Measurements from ENCODE around the gene COL15A1. TPM values are rescaled to one million over a fixed set of nuclear protein-coding genes. Genes with fewer than 3 reads are reported as not detected.
A peak's percentile ranks its signal among the peaks of the same experiment; 100 is the strongest.

Gene COL15A1
- total RNA-seq, 6 experiments from 2014 or later = 0.20 to 0.50 (median 0.32) TPM

DNA sequence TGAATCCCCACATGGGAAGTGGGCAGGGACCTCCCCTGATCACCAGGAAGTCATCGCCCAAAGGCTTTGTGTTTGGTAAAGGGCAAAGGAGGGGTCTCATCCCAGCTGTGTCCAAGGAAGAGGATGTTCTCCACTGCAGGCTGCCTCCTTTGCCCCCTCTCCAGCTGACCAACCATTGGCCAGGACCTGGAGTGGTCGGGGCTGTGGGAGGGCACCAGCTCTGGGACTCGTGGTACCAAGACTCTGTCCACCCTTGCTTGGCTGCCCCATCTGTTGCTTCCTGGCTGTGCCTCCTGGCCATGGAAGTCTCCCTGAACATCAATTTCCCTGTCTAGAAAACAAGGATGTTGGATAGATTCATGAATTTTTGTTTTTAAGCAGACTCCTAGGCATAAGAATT, 34.1 kb downstream of the COL15A1 start:
- Mint-ChIP-seq H3K27ac (no peak overlapping the region), H3K4me1 (ENCODE audit: low read depth) (peaks cover 6% of the 10 kb centered on the region), H3K4me3 (no peak overlapping the region), H3K36me3 (ENCODE audit: low read depth) (no peaks in the 10 kb centered on the region), H3K27me3 (ENCODE audit: insufficient read depth) (peaks cover 26% of the 10 kb centered on the region), H3K9me3 (no peaks in the 10 kb centered on the region)
- TF ChIP-seq, protein P1, sequence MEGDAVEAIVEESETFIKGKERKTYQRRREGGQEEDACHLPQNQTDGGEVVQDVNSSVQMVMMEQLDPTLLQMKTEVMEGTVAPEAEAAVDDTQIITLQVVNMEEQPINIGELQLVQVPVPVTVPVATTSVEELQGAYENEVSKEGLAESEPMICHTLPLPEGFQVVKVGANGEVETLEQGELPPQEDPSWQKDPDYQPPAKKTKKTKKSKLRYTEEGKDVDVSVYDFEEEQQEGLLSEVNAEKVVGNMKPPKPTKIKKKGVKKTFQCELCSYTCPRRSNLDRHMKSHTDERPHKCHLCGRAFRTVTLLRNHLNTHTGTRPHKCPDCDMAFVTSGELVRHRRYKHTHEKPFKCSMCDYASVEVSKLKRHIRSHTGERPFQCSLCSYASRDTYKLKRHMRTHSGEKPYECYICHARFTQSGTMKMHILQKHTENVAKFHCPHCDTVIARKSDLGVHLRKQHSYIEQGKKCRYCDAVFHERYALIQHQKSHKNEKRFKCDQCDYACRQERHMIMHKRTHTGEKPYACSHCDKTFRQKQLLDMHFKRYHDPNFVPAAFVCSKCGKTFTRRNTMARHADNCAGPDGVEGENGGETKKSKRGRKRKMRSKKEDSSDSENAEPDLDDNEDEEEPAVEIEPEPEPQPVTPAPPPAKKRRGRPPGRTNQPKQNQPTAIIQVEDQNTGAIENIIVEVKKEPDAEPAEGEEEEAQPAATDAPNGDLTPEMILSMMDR (IDR thresholded peaks at IDR 0.05) = no peak
- DNase-seq = no peak

DNA sequence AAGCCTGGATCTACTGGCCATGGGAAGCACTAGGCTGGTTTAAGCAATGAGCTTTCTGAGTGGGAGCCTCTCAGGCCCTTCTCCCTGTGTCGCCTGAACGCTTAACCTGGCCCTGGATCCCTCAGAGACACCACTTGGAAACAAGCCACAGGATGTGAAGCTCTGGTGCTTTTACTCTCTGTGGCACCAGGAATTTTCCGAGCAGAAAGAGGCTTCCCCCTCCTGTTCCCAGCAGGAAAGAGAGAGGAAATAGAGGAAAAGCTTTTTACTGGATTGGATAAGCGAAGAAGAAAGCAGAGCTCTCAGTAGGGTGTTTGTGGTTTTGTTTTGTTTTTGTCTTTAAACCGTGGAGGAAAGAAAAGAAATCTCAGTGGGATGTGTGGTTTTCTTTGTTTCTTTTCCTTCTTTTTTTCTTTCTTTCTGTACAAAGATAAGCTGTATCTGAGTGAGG, 34.5 kb downstream of the COL15A1 start:
- Mint-ChIP-seq H3K9me3 (no peaks in the 10 kb centered on the region), H3K27me3 (ENCODE audit: insufficient read depth) (peaks cover 24% of the 10 kb centered on the region), H3K27ac (no peak overlapping the region), H3K4me1 (ENCODE audit: low read depth) (peaks cover 10% of the 10 kb centered on the region), H3K4me3 (no peak overlapping the region), H3K36me3 (ENCODE audit: low read depth) (no peaks in the 10 kb centered on the region)
- no peak for DNase-seq
- TF ChIP-seq, protein P1 (IDR thresholded peaks at IDR 0.05) = no peak

DNA sequence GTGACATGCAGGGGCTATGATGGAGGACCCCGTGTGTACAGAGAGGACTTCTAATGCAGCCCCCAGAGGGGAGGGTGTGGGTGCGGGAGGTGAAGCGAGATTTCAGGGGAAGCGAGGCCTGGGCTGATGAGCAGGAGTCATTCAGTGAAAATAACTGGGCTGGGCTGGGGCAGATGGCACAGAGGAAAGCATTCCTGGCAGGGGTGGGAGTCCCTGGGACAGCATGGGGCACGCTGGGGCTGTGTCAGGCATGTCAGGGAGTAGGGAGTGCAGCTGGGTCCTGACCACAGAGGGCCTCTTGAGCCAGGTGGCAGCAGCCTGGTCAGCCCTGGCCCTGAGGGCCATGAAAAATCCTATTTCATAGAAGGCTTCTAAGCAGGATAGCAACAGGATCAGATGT, 36.6 kb downstream of the COL15A1 start:
- Mint-ChIP-seq H3K27ac (no peak overlapping the region), H3K36me3 (ENCODE audit: low read depth) (no peaks in the 10 kb centered on the region), H3K9me3 (no peaks in the 10 kb centered on the region), H3K27me3 (ENCODE audit: insufficient read depth) (peaks cover 20% of the 10 kb centered on the region), H3K4me3 (no peak overlapping the region), H3K4me1 (ENCODE audit: low read depth) (peaks cover 24% of the 10 kb centered on the region)
- DNase-seq = no peak
- TF ChIP-seq, protein P1 (IDR thresholded peaks at IDR 0.05) = no peak

DNA sequence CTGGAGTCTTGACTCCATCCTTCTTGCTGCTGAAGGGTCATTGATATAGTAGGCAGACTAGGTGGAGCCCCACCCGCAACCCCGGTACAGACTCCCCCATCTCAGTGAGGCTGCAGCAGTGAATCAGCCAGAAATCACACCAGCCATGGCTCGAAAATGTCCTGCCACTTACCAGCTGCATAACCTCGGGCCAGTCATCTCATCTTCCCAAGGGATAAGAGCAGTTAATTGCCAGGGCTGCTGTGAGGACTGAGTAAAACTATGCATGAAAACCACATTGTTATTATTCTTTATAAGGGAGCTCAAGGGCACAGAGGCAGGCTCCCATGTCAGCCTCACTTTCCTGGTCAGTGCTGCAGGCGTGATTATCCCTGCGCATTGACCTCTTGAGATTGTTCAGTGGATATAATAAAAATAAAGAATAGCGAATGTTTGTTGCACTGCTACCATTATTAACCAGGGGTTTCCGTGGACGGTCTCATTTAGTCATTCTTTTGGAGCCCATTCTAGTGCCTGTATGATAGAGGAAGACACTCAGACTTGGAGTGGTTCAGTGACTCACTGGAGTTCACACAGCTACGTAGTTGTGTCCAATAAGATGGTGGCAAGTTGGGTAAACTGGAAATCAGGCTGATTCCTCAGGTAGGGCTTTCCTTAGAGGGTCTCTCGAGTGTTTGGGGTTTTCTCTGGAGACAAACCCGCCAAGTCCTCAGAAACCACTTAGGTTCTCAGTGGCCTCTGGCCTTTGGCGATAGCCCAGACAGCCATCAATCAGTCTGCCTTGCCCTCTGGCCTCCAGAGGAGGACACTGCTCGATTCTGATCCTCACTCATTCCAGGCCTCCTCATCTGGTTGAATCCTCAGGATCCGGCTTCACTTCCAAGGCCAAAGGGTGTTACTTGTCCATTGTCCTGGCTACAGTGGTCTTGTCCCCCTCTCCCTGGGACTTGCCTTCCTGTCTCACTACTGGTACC, 39.9 kb downstream of the COL15A1 start:
- Mint-ChIP-seq H3K27ac (peak overlapping the region; percentile 81), H3K4me1 (ENCODE audit: low read depth) (peaks cover 29% of the 10 kb centered on the region), H3K36me3 (ENCODE audit: low read depth) (no peaks in the 10 kb centered on the region), H3K27me3 (ENCODE audit: insufficient read depth) (peaks cover 11% of the 10 kb centered on the region), H3K4me3 (peak overlapping the region; percentile 36), H3K9me3 (no peaks in the 10 kb centered on the region)
- DNase-seq = peak; percentile 94
- TF ChIP-seq, protein P1 (IDR thresholded peaks at IDR 0.05) = no peak

DNA sequence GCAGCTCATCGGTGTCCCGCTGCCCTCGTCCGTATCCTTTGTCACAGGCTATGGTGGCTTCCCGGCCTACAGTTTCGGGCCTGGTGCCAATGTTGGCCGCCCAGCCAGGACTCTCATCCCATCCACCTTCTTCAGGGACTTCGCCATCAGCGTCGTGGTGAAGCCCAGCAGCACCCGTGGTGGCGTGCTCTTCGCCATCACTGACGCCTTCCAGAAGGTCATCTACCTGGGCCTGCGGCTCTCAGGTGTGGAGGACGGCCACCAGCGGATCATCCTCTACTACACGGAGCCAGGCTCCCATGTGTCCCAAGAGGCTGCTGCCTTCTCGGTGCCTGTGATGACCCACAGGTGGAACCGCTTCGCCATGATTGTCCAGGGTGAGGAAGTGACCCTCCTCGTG, 41.9 kb downstream of the COL15A1 start:
- no peak overlapping the region for H3K27ac Mint-ChIP-seq
- TF ChIP-seq, protein P1 (IDR thresholded peaks at IDR 0.05) = no peak
- H3K9me3 Mint-ChIP-seq = no peaks in the 10 kb centered on the region
- no peak for DNase-seq
- peaks cover 7% of the 10 kb centered on the region for H3K27me3 Mint-ChIP-seq (ENCODE audit: insufficient read depth)
- peaks cover 49% of the 10 kb centered on the region for H3K4me1 Mint-ChIP-seq (ENCODE audit: low read depth)
- H3K4me3 Mint-ChIP-seq = no peak overlapping the region
- H3K36me3 Mint-ChIP-seq (ENCODE audit: low read depth) = no peaks in the 10 kb centered on the region
